ENCODE results near the gene MAP7D2.

The MAP7D2 gene

DNA sequence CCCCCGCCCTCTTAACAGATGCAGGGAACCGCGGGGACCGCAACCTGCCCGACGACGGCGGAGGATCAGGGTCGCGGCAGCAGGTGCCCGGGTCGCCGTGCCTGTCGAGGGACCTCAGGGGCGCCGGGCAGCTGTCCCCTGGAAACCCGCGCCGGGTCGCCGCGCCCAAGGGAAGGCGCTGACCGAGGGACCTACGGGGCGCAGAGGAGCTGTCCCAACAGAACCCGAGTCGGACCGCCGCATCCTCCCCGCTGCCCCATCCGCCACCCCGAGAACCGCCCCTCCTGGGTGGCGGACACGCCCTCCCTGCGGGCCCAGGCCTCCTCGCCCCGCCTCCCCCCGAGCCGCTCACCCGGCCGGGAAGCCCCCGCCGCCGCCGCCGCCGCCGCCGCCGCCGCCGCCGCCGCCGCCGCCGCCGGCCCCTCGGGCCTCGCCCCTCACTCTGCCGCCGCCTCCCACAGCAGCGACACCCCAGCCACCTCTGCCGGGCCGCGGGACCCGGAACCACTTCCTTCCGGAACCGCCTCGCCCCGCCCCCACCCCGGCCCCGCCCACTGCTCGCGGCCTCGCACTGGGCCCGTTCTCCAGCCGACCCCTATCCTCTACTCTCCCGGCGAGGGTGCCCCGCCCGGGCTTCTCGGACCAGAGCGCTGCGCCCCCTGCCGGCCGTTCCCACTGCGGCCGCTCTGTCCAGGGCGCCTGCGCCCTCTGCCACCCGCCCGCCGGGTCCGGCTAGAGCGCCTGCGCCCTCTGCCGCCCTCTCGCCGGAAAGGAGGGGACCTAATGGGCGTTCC, 126.0 kb downstream of the MAP7D2 start, which contains the start of gene BCLAF3:
Gene BCLAF3 (minus strand): TSS at position 506 of the 794 bp plus-strand sequence. CDS start 20,797 bp downstream, outside the sequence.
- H3K4me3 ChIP-seq (ENCODE audit: low read depth in 1 of 5, low read length in 5 of 5): peak within 1 kb of the TSS; percentile 69 to 76 (median 74)
- H3K27ac ChIP-seq (ENCODE audit: low read depth, low read length): peak within 1 kb of the TSS; percentile 50
- peaks cover 0 to 3% (median 0%) of the 10 kb centered on the region in 5 donors for H3K9me3 ChIP-seq (ENCODE audit: control insufficient read depth in 5 of 5, low read length in 5 of 5)
- peak within 1 kb of the TSS in 4 of 5 donors; percentile 48 to 75 (median 72) for H3K9ac ChIP-seq (ENCODE audit: low read length in 5 of 5)
- no peaks in the 10 kb centered on the region for H3K36me3 ChIP-seq (ENCODE audit: control insufficient read depth in 5 of 5, insufficient read depth in 5 of 5, low read length in 5 of 5)
- peaks cover 0 to 10% (median 5%) of the 10 kb centered on the region in 5 donors for H3K4me1 ChIP-seq (ENCODE audit: control insufficient read depth in 5 of 5, insufficient read depth in 5 of 5, low read length in 5 of 5)
- H3K27me3 ChIP-seq (ENCODE audit: control insufficient read depth in 5 of 5, insufficient read depth in 4 of 5, low read length in 5 of 5): peaks cover 0 to 4% (median 0%) of the 10 kb centered on the region in 5 donors

- Histone ChIP-seq H3K36me3 (ENCODE audit: control insufficient read depth in 5 of 5, insufficient read depth in 5 of 5, low read length in 5 of 5) (no peaks in the 10 kb centered on the region), H3K9ac (ENCODE audit: low read length in 5 of 5) (peak overlapping the region in 4 of 5 donors; percentile 48 to 75 (median 72)), H3K4me1 (ENCODE audit: control insufficient read depth in 5 of 5, insufficient read depth in 5 of 5, low read length in 5 of 5) (peaks cover 0 to 10% (median 5%) of the 10 kb centered on the region in 5 donors), H3K27me3 (ENCODE audit: control insufficient read depth in 5 of 5, insufficient read depth in 4 of 5, low read length in 5 of 5) (peaks cover 0 to 3% (median 0%) of the 10 kb centered on the region in 5 donors), H3K4me3 (ENCODE audit: low read depth in 1 of 5, low read length in 5 of 5) (peak overlapping the region; percentile 69 to 76 (median 74)), H3K27ac (ENCODE audit: low read depth, low read length) (peak overlapping the region; percentile 50), H3K9me3 (ENCODE audit: control insufficient read depth in 5 of 5, low read length in 5 of 5) (peaks cover 0 to 3% (median 0%) of the 10 kb centered on the region in 5 donors)
Measured at GRCh38 chrX:19990151-19990555, 126.6 kb downstream of the MAP7D2 start.

DNA sequence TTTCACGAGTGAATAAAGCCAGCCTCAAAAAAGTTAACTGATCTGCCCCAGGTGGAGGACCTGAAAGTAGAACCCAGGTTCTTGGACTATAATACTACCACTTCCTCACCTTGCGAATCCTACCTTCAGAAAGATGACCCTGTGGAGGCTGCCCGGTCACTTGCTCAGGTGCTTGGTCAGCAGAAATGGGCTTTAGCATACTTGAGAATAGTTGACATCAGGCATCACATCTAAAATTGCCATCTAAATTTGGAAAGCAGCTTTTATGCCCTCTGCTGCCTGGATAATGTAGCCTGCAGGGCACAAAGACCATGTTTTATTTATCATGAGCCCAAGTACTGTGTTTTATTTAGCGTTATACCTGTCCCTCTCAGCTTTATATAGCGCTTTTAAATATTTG, 128.9 kb downstream of the MAP7D2 start:
- Histone ChIP-seq H3K27ac (ENCODE audit: low read depth, low read length) (no peak overlapping the region), H3K9me3 (ENCODE audit: control insufficient read depth in 5 of 5, low read length in 5 of 5) (peaks cover 0 to 7% (median 0%) of the 10 kb centered on the region in 5 donors), H3K36me3 (ENCODE audit: control insufficient read depth in 5 of 5, insufficient read depth in 5 of 5, low read length in 5 of 5) (no peaks in the 10 kb centered on the region), H3K9ac (ENCODE audit: low read length in 5 of 5) (no peak overlapping the region), H3K4me1 (ENCODE audit: control insufficient read depth in 5 of 5, insufficient read depth in 5 of 5, low read length in 5 of 5) (peaks cover 0 to 10% (median 5%) of the 10 kb centered on the region in 5 donors), H3K27me3 (ENCODE audit: control insufficient read depth in 5 of 5, insufficient read depth in 4 of 5, low read length in 5 of 5) (peaks cover 0 to 3% (median 0%) of the 10 kb centered on the region in 5 donors), H3K4me3 (ENCODE audit: low read depth in 1 of 5, low read length in 5 of 5) (no peak overlapping the region)

DNA sequence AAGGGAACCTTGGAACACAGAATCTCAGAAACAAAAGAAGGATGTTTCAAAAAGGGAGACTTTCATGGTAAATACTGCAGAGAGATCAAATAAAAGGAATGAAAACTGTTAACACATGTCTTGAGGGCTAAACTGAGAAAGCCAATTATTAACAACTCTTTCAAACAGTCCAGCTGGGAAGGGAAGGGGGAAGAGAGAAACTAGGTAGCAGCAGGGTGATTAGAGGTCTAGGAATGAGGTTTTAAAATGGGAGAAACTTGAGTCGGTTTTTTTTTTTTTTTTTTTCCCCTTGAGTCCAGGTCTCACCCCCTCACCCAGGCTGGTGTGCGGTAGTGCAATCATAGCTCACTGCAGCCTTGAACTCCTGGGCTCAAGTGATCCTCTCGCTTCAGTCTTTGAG, 130.2 kb downstream of the MAP7D2 start:
- H3K4me1 ChIP-seq (ENCODE audit: control insufficient read depth in 5 of 5, insufficient read depth in 5 of 5, low read length in 5 of 5): peaks cover 0 to 9% (median 4%) of the 10 kb centered on the region in 5 donors
- H3K9me3 ChIP-seq (ENCODE audit: control insufficient read depth in 5 of 5, low read length in 5 of 5): peaks cover 0 to 7% (median 0%) of the 10 kb centered on the region in 5 donors
- no peak overlapping the region for H3K4me3 ChIP-seq (ENCODE audit: low read depth in 1 of 5, low read length in 5 of 5)
- no peak overlapping the region for H3K9ac ChIP-seq (ENCODE audit: low read length in 5 of 5)
- H3K36me3 ChIP-seq (ENCODE audit: control insufficient read depth in 5 of 5, insufficient read depth in 5 of 5, low read length in 5 of 5): no peaks in the 10 kb centered on the region
- H3K27me3 ChIP-seq (ENCODE audit: control insufficient read depth in 5 of 5, insufficient read depth in 4 of 5, low read length in 5 of 5): peaks cover 0 to under 1% (median 0%) of the 10 kb centered on the region in 5 donors
- no peak overlapping the region for H3K27ac ChIP-seq (ENCODE audit: low read depth, low read length)

DNA sequence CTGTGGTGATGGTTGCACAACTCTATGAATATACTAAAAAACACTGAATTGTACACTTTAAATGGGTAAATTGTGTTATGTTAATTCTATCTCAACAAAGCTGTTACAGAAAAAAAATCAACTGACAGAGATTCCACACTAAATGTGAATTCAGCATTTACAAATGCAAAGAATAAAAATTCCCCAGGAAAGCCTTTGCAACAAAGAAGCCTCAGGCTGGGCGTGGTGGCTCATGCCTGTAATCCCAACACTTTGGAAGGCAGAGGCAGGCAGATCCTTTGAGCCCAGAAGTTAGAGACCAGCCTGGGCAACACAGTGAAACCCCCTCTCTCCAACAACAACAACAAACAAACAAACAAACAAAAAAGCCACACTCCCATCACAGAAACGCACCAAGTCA, 134.8 kb downstream of the MAP7D2 start:
- no peak overlapping the region for H3K27ac ChIP-seq (ENCODE audit: low read depth, low read length)
- no peaks in the 10 kb centered on the region for H3K36me3 ChIP-seq (ENCODE audit: control insufficient read depth in 5 of 5, insufficient read depth in 5 of 5, low read length in 5 of 5)
- H3K4me3 ChIP-seq (ENCODE audit: low read depth in 1 of 5, low read length in 5 of 5): no peak overlapping the region
- H3K4me1 ChIP-seq (ENCODE audit: control insufficient read depth in 5 of 5, insufficient read depth in 5 of 5, low read length in 5 of 5): no peaks in the 10 kb centered on the region
- H3K9me3 ChIP-seq (ENCODE audit: control insufficient read depth in 5 of 5, low read length in 5 of 5): peaks cover 0 to 13% (median 0%) of the 10 kb centered on the region in 5 donors
- H3K27me3 ChIP-seq (ENCODE audit: control insufficient read depth in 5 of 5, insufficient read depth in 4 of 5, low read length in 5 of 5): no peaks in the 10 kb centered on the region
- no peak overlapping the region for H3K9ac ChIP-seq (ENCODE audit: low read length in 5 of 5)

- peaks cover 0 to 8% (median 0%) of the 10 kb centered on the region in 5 donors for H3K9me3 ChIP-seq (ENCODE audit: control insufficient read depth in 5 of 5, low read length in 5 of 5)
- no peak overlapping the region for H3K9ac ChIP-seq (ENCODE audit: low read length in 5 of 5)
- H3K36me3 ChIP-seq (ENCODE audit: control insufficient read depth in 5 of 5, insufficient read depth in 5 of 5, low read length in 5 of 5): no peaks in the 10 kb centered on the region
- H3K4me1 ChIP-seq (ENCODE audit: control insufficient read depth in 5 of 5, insufficient read depth in 5 of 5, low read length in 5 of 5): peaks cover 0 to 6% (median 0%) of the 10 kb centered on the region in 5 donors
- no peaks in the 10 kb centered on the region for H3K27me3 ChIP-seq (ENCODE audit: control insufficient read depth in 5 of 5, insufficient read depth in 4 of 5, low read length in 5 of 5)
- no peak overlapping the region for H3K4me3 ChIP-seq (ENCODE audit: low read depth in 1 of 5, low read length in 5 of 5)
- no peak overlapping the region for H3K27ac ChIP-seq (ENCODE audit: low read depth, low read length)
Measured at GRCh38 chrX:19975845-19976244, 140.9 kb downstream of the MAP7D2 start.

DNA sequence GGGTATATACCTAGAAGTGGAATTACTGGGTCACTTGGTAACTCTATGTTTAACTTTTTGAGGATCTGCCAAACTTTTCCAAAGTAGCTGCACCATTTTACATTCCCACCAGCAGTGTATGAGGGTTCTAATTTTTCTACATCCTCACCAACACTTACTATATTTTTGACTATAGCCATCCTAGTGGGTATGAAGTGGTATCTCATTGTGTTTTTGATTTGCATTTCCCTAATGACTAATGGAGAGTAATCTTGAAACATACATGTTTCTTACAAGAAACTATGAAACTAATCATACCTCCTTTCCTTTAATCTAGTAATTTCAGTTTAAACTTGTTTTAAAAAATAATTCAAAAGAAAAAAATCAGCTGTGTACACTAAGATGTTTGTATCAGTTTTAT, 143.7 kb downstream of the MAP7D2 start:
- Histone ChIP-seq H3K9ac (ENCODE audit: low read length in 5 of 5) (no peak overlapping the region), H3K9me3 (ENCODE audit: control insufficient read depth in 5 of 5, low read length in 5 of 5) (peaks cover 0 to 8% (median 0%) of the 10 kb centered on the region in 5 donors), H3K4me3 (ENCODE audit: low read depth in 1 of 5, low read length in 5 of 5) (no peak overlapping the region), H3K36me3 (ENCODE audit: control insufficient read depth in 5 of 5, insufficient read depth in 5 of 5, low read length in 5 of 5) (no peaks in the 10 kb centered on the region), H3K27ac (ENCODE audit: low read depth, low read length) (no peak overlapping the region), H3K4me1 (ENCODE audit: control insufficient read depth in 5 of 5, insufficient read depth in 5 of 5, low read length in 5 of 5) (peaks cover 0 to 14% (median 0%) of the 10 kb centered on the region in 5 donors), H3K27me3 (ENCODE audit: control insufficient read depth in 5 of 5, insufficient read depth in 4 of 5, low read length in 5 of 5) (no peaks in the 10 kb centered on the region)

DNA sequence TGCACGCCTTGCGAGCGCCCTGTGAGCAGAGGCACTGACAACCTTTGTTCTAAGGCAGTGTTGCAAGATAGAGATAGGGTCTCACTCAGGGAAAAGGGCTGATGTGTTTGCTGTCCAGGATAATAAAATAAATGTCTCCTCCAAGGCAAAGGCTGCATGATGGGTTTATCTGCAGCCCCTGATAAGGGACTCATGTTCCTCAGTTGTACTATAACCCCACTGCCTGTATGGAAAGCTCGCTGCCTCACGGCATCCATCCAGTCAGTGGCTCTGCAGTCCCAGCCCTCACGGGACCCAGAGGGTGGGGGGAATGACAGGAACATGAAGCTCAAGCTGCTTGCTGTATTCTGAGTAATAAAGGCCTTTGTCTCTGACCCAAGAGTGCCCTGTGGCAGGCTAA, 148.4 kb downstream of the MAP7D2 start:
- Histone ChIP-seq H3K27me3 (ENCODE audit: control insufficient read depth in 5 of 5, insufficient read depth in 4 of 5, low read length in 5 of 5) (peaks cover 0 to 4% (median 0%) of the 10 kb centered on the region in 5 donors), H3K36me3 (ENCODE audit: control insufficient read depth in 5 of 5, insufficient read depth in 5 of 5, low read length in 5 of 5) (peaks cover 4 to 22% (median 9%) of the 10 kb centered on the region in 5 donors), H3K9me3 (ENCODE audit: control insufficient read depth in 5 of 5, low read length in 5 of 5) (no peaks in the 10 kb centered on the region), H3K27ac (ENCODE audit: low read depth, low read length) (no peak overlapping the region), H3K9ac (ENCODE audit: low read length in 5 of 5) (no peak overlapping the region), H3K4me1 (ENCODE audit: control insufficient read depth in 5 of 5, insufficient read depth in 5 of 5, low read length in 5 of 5) (peaks cover 0 to 11% (median 0%) of the 10 kb centered on the region in 5 donors), H3K4me3 (ENCODE audit: low read depth in 1 of 5, low read length in 5 of 5) (no peak overlapping the region)

GRCh38 chrX:19966056-19966455, 150.7 kb downstream of the MAP7D2 start:
- Histone ChIP-seq H3K4me3 (ENCODE audit: low read depth in 1 of 5, low read length in 5 of 5) (no peak overlapping the region), H3K27ac (ENCODE audit: low read depth, low read length) (no peak overlapping the region), H3K9me3 (ENCODE audit: control insufficient read depth in 5 of 5, low read length in 5 of 5) (no peaks in the 10 kb centered on the region), H3K36me3 (ENCODE audit: control insufficient read depth in 5 of 5, insufficient read depth in 5 of 5, low read length in 5 of 5) (peaks cover 4 to 22% (median 9%) of the 10 kb centered on the region in 5 donors), H3K27me3 (ENCODE audit: control insufficient read depth in 5 of 5, insufficient read depth in 4 of 5, low read length in 5 of 5) (peaks cover 0 to 4% (median 0%) of the 10 kb centered on the region in 5 donors), H3K4me1 (ENCODE audit: control insufficient read depth in 5 of 5, insufficient read depth in 5 of 5, low read length in 5 of 5) (peaks cover 0 to 11% (median 0%) of the 10 kb centered on the region in 5 donors), H3K9ac (ENCODE audit: low read length in 5 of 5) (no peak overlapping the region)

Measured in subcutaneous abdominal adipose tissue (tissue), 5 donors.